Ishikawa (cell line): ENCODE results near the gene GPR61.
A peak's percentile ranks its signal among the peaks of the same experiment; 100 is the strongest.

ENCODE experiments used
- CEBPB ChIP-seq: IDR thresholded peaks from 2 replicates; pipeline ENCODE4 v1.6.1; 2012
- CREB1 ChIP-seq: IDR thresholded peaks from 2 replicates; pipeline ENCODE4 v1.6.1; 2012; ENCODE audit warnings: low read depth
- EGR1 ChIP-seq: IDR thresholded peaks from 2 replicates; pipeline ENCODE4 v1.6.1; 2012
- EP300 ChIP-seq: IDR thresholded peaks from 2 replicates; pipeline ENCODE4 v1.6.1; 2012; ENCODE audit warnings: borderline replicate concordance
- FOXM1 ChIP-seq: IDR thresholded peaks from 2 replicates; pipeline ENCODE4 v1.6.1; 2012; ENCODE audit warnings: low read depth, borderline replicate concordance
- NFIC ChIP-seq: IDR thresholded peaks from 2 replicates; pipeline ENCODE4 v1.6.1; 2012
- RAD21 ChIP-seq: IDR thresholded peaks from 2 replicates; pipeline ENCODE4 v1.6.1; 2012; ENCODE audit warnings: low read depth
- TAF1 ChIP-seq: IDR thresholded peaks from 2 replicates; pipeline ENCODE4 v1.6.1; 2012; ENCODE audit warnings: low read depth, mild to moderate bottlenecking
- TCF12 ChIP-seq: IDR thresholded peaks from 2 replicates; pipeline ENCODE4 v1.6.1; 2012; ENCODE audit warnings: low read depth
- TEAD4 ChIP-seq: IDR thresholded peaks from 2 replicates; pipeline ENCODE4 v1.6.1; 2012
- USF1 ChIP-seq: IDR thresholded peaks from 2 replicates; pipeline ENCODE4 v1.6.1; 2012
- YY1 ChIP-seq: IDR thresholded peaks from 2 replicates; pipeline ENCODE4 v1.6.1; 2012; ENCODE audit warnings: low read depth
- ZBTB7A ChIP-seq: IDR thresholded peaks from 2 replicates; pipeline ENCODE4 v1.6.1; 2012; ENCODE audit warnings: low read depth
- TF ChIP-seq, protein P1 (sequence below): IDR thresholded peaks from 2 replicates; pipeline ENCODE4 v1.6.1; 2012; ENCODE audit warnings: low read depth, mild to moderate bottlenecking
- TF ChIP-seq, protein P2 (sequence below): IDR thresholded peaks from 2 replicates; pipeline ENCODE4 v1.6.1; 2012

The GPR61 gene

DNA sequence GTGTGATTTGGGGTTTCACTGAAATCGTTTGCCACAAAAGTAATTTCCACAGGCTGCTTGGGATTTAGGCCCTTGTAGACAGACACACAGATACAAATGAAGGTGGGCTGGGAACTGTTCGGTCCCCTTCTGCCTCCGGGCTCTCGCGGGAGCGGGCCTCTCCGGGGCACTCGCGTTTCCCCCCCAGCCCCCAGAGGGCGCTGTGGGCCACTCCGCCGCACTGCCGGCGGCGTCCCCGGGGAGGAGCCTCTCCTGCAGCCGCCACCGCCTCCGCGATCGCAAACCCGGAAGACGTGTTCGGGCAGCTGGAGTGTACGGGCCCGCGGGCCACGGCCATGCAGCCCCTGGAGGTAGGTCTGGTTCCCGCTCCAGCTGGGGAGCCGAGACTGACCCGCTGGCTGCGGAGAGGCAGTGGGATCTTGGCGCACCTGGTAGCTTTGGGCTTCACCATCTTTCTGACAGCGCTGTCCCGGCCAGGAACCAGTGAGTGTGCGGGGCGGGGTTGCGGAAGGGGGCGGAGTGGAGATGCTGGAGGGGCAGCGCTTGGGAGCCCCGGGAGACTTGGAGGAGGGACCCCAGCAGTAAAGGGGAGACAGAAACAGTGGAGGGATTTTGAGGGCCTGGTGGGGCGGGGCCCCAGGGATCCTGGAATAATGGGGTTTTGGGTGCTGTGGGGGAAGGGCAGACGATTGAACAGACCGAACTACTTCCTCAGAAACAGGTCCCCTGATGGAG is 45.7 kb upstream of the GPR61 start, which contains the start of gene CYB561D1:
Gene CYB561D1 (plus strand): TSS at position 290 of the 735 bp plus-strand sequence. CDS start 46 bp downstream, at position 336.
- TF ChIP-seq, protein P1, sequence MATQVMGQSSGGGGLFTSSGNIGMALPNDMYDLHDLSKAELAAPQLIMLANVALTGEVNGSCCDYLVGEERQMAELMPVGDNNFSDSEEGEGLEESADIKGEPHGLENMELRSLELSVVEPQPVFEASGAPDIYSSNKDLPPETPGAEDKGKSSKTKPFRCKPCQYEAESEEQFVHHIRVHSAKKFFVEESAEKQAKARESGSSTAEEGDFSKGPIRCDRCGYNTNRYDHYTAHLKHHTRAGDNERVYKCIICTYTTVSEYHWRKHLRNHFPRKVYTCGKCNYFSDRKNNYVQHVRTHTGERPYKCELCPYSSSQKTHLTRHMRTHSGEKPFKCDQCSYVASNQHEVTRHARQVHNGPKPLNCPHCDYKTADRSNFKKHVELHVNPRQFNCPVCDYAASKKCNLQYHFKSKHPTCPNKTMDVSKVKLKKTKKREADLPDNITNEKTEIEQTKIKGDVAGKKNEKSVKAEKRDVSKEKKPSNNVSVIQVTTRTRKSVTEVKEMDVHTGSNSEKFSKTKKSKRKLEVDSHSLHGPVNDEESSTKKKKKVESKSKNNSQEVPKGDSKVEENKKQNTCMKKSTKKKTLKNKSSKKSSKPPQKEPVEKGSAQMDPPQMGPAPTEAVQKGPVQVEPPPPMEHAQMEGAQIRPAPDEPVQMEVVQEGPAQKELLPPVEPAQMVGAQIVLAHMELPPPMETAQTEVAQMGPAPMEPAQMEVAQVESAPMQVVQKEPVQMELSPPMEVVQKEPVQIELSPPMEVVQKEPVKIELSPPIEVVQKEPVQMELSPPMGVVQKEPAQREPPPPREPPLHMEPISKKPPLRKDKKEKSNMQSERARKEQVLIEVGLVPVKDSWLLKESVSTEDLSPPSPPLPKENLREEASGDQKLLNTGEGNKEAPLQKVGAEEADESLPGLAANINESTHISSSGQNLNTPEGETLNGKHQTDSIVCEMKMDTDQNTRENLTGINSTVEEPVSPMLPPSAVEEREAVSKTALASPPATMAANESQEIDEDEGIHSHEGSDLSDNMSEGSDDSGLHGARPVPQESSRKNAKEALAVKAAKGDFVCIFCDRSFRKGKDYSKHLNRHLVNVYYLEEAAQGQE: no peak
- TF ChIP-seq NFIC: no peak
- TF ChIP-seq, protein P2, sequence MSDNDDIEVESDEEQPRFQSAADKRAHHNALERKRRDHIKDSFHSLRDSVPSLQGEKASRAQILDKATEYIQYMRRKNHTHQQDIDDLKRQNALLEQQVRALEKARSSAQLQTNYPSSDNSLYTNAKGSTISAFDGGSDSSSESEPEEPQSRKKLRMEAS: peak; percentile 82
- TF ChIP-seq EGR1: peak; percentile 91
- TF ChIP-seq FOXM1: no peak
- 0 out of 2 replicates have a peak, but pooled peaks have one; percentile 58 for TF ChIP-seq TCF12
- TF ChIP-seq TAF1: peak; percentile 69
- TF ChIP-seq CEBPB: no peak
- no peak for TF ChIP-seq USF1
- peak; percentile 85; the same call in 1 of the 2 replicates for TF ChIP-seq ZBTB7A
- TF ChIP-seq YY1: peak; percentile 54; the same call in 1 of the 2 replicates
- TF ChIP-seq TEAD4: no peak
- peak; percentile 40; the same call in 1 of the 2 replicates for TF ChIP-seq RAD21
- TF ChIP-seq EP300: no peak
- no peak for TF ChIP-seq CREB1

GRCh38 chr1:109495738-109496137 is 43.9 kb upstream of the GPR61 start:
- TF ChIP-seq FOXM1 (no peak), NFIC (no peak), TAF1 (no peak), ZBTB7A (no peak), RAD21 (no peak), TCF12 (no peak), CEBPB (no peak), YY1 (no peak), EGR1 (no peak), USF1 (no peak), EP300 (no peak), CREB1 (no peak), TEAD4 (no peak)
- TF ChIP-seq, protein P2: no peak
- TF ChIP-seq, protein P1: no peak

DNA sequence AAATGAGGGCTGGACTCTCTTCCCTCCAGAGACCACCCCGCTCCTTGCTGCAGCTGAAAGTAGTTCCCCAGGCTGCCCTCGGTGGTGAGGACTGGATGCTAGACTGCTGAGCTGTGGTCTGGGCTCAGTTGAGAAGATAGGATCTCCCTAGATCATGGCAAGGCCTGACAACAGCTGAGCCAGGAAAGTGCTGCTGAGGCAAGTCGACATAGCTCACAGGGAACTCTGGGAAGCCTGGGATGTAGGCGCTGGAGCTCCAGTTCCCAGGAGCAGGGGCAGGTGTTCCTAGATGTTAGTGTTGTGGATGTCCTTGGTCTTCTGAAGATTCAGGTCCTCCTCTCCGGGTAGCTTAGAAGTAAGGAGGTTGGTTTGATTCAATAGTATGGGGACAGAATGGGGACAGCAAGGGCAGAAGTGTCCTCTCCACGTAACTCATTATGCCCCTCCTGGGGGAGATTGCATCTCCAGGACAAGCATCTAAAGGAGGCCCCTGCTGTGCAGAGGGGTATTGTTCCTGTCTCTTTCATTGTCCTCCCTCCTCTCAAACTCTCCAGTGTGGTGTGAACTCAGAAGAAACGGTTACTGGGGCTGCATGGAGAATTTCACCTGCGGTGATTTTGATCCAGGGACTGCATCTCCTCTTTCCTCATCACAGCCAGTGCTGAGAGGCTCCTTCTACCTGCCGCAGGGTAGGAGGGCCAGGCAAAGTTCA is 42.1 kb upstream of the GPR61 start:
- TF ChIP-seq TEAD4 (no peak), YY1 (no peak), NFIC (no peak)

DNA sequence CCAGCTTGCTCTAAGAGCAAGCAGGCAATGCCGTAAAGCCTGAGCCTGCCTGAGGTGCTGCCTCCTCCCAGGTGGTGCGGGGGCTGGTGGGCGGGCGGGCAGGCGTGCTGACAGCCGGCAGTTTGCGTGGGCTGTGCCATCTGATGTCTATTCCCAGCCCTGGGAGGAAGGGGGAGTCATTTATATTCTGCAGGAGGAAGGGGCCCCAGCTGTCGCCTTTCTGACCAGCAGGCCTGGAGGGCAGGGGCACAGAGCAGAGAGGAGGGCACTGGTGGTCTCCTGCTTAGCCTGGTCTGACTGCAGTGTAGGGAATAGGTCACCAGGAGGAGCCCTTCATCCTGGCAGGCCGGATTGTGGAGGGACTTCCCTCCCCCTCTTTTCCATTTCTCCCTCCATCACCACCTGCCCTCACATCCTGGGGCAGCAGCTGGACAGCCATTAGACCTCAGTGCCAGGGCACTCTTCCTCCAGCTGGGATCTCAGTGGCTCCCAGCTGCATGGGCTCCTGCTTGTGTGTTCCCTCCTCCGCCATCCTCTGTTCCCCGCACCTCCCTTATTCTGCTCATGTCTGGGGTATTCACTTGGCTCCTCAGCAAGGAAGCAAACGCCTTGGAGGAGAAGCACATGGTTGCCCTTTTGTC is 41.4 kb upstream of the GPR61 start:
- TF ChIP-seq, protein P1: no peak
- peak; percentile 48 for TF ChIP-seq RAD21
